IMR-90 (cell line): ENCODE measurements around the gene PHF20. TPM values are rescaled to one million over a fixed set of nuclear protein-coding genes. Genes with fewer than 3 reads are reported as not detected.
A peak's percentile ranks its signal among the peaks of the same experiment; 100 is the strongest.

Experiments used
- ATAC-seq: fragments of 200-7000 bp; cut with Tn5 transposase; 2 replicates; pipeline ENCODE4 v1.9.1; 2020; ENCODE audit warnings: low read depth, mild to moderate bottlenecking, moderate library complexity
- BruUV-seq: library from RNA; stranded (reverse); fragments of 400-500 nt; replicated peaks from 2 replicates; lab custom pipeline; 2021; lab: Mats Ljungman, UMichigan
- CTCF ChIA-PET: fragments of 300-600 bp; formaldehyde crosslinking; extraction: SDS; loops from one replicate; lab custom pipeline; 2021; ENCODE audit warnings: antibody characterized with exemption; lab: Yijun Ruan, JAX
- POLR2A ChIA-PET: fragments of 300-600 bp; sonication (Branson Sonifier 250); formaldehyde crosslinking; loops from one replicate; lab custom pipeline; 2022; ENCODE audit warnings: antibody characterized with exemption; ENCODE audit not compliant: unreplicated experiment; lab: Charles Lee
- DNase-seq: peaks from one replicate; pipeline ENCODE4 v3.0.0; 2013
- H2AFZ ChIP-seq: replicated peaks from 2 replicates; pipeline ENCODE3; 2013; ENCODE audit warnings: low read length, mild to moderate bottlenecking; ENCODE audit not compliant: poor library complexity
- H2AK5ac ChIP-seq: 2 replicates; pipeline ENCODE4 v1.6.1; 2013; ENCODE audit warnings: low read depth, low read length, inconsistent platforms
- H2AK9ac ChIP-seq: replicated peaks from 2 replicates; pipeline ENCODE3; 2013; ENCODE audit warnings: mild to moderate bottlenecking, low read depth, low read length, moderate library complexity; ENCODE audit not compliant: poor library complexity
- H2BK120ac ChIP-seq: 2 replicates; pipeline ENCODE4 v1.6.1; 2013; ENCODE audit warnings: low read depth, low read length, inconsistent platforms
- H2BK15ac ChIP-seq: 3 replicates; pipeline ENCODE4 v1.6.1; 2013; ENCODE audit warnings: low read depth, low read length, inconsistent platforms
- H2BK20ac ChIP-seq: 2 replicates; pipeline ENCODE4 v1.6.1; 2013; ENCODE audit warnings: low read depth, mild to moderate bottlenecking, inconsistent platforms, low read length, moderate library complexity
- H2BK5ac ChIP-seq: 2 replicates; pipeline ENCODE4 v1.6.1; 2013; ENCODE audit warnings: mild to moderate bottlenecking, low read depth, low read length, inconsistent platforms; ENCODE audit not compliant: poor library complexity, severe bottlenecking
- H3K14ac ChIP-seq: replicated peaks from 2 replicates; pipeline ENCODE4 v1.6.1; 2013; ENCODE audit warnings: low read depth, low read length, inconsistent platforms
- H3K18ac ChIP-seq: 2 replicates; pipeline ENCODE4 v1.6.1; 2013; ENCODE audit warnings: low read depth, low read length, control low read depth
- H3K23ac ChIP-seq: 2 replicates; pipeline ENCODE4 v1.6.1; 2013; ENCODE audit warnings: low read depth, low read length, inconsistent platforms
- H3K27ac ChIP-seq: 2 replicates; pipeline ENCODE4 v1.5.1; 2013; ENCODE audit warnings: mild to moderate bottlenecking, control low read depth, low read length; ENCODE audit not compliant: insufficient read depth
- H3K27me3 ChIP-seq: 2 replicates; pipeline ENCODE4 v1.6.1; 2013; ENCODE audit warnings: low read length; ENCODE audit not compliant: control insufficient read depth, insufficient read depth
- H3K36me3 ChIP-seq: 2 replicates; pipeline ENCODE4 v1.6.1; 2013; ENCODE audit warnings: low read length, mixed read lengths; ENCODE audit not compliant: control insufficient read depth, insufficient read depth
- H3K4ac ChIP-seq: 2 replicates; pipeline ENCODE4 v1.6.1; 2013; ENCODE audit warnings: low read depth, low read length, inconsistent platforms
- H3K4me1 ChIP-seq: 2 replicates; pipeline ENCODE4 v1.6.1; 2013; ENCODE audit warnings: low read length, mixed read lengths; ENCODE audit not compliant: control insufficient read depth, insufficient read depth
- H3K4me2 ChIP-seq: 2 replicates; pipeline ENCODE4 v1.6.1; 2013; ENCODE audit warnings: low read depth, mild to moderate bottlenecking, control low read depth, low read length, moderate library complexity
- H3K4me3 ChIP-seq: 2 replicates; pipeline ENCODE4 v1.5.1; 2013; ENCODE audit warnings: low read depth, mild to moderate bottlenecking, control low read depth, low read length, moderate library complexity; ENCODE audit not compliant: insufficient read depth
- H3K56ac ChIP-seq: 2 replicates; pipeline ENCODE4 v1.6.1; 2013; ENCODE audit warnings: low read length, inconsistent platforms; ENCODE audit not compliant: insufficient read depth; ENCODE audit errors: extremely low read depth
- H3K79me1 ChIP-seq, 2 experiments: 2 replicates each; pipeline ENCODE4 v1.6.1; 2013; ENCODE audit warnings: low read length in 2 of 2, inconsistent platforms in 1 of 2, low read depth in 1 of 2
- H3K9ac ChIP-seq: 2 replicates; pipeline ENCODE4 v1.6.1; 2013; ENCODE audit warnings: low read depth, low read length, control low read depth
- H3K9me1 ChIP-seq: 2 replicates; pipeline ENCODE4 v1.6.1; 2013; ENCODE audit warnings: low read length, inconsistent platforms; ENCODE audit not compliant: insufficient read depth
- H3K9me3 ChIP-seq: 2 replicates; pipeline ENCODE4 v1.6.1; 2013; ENCODE audit warnings: low read length; ENCODE audit not compliant: control insufficient read depth, insufficient read depth
- H4K20me1 ChIP-seq: 2 replicates; pipeline ENCODE4 v1.6.1; 2013; ENCODE audit warnings: low read length, inconsistent platforms; ENCODE audit not compliant: insufficient read depth
- H4K5ac ChIP-seq: 2 replicates; pipeline ENCODE4 v1.6.1; 2013; ENCODE audit warnings: mild to moderate bottlenecking, low read depth, low read length, control low read depth
- H4K8ac ChIP-seq, 2 experiments: 2 replicates each; pipeline ENCODE4 v1.6.1; 2013; ENCODE audit warnings: low read depth in 2 of 2, low read length in 2 of 2, control low read depth in 1 of 2, inconsistent platforms in 1 of 2
- H4K91ac ChIP-seq: 2 replicates; pipeline ENCODE4 v1.6.1; 2013; ENCODE audit warnings: low read depth, low read length, inconsistent platforms; ENCODE audit not compliant: insufficient read depth
- BHLHE40 ChIP-seq: fragments of 150-350 bp; IDR thresholded peaks from 2 replicates; pipeline ENCODE4 v1.6.1; 2016; ENCODE audit warnings: mild to moderate bottlenecking, low read depth, low read length
- CEBPB ChIP-seq: IDR thresholded peaks from 2 replicates; pipeline ENCODE4 v1.6.1; 2012; ENCODE audit warnings: low read depth, low read length, improper control_type of control experiment
- CHD1 ChIP-seq: IDR thresholded peaks from 2 replicates; pipeline ENCODE4 v1.6.1; 2012; ENCODE audit warnings: low read depth, low read length, improper control_type of control experiment
- FOS ChIP-seq: fragments of 150-350 bp; IDR thresholded peaks from 2 replicates; pipeline ENCODE4 v1.6.1; 2016; ENCODE audit warnings: low read depth, low read length
- MAFK ChIP-seq: IDR thresholded peaks from 2 replicates; pipeline ENCODE4 v1.6.1; 2012; ENCODE audit warnings: low read depth, low read length, improper control_type of control experiment
- MAZ ChIP-seq: IDR thresholded peaks from 2 replicates; pipeline ENCODE4 v1.6.1; 2012; ENCODE audit warnings: low read depth, mild to moderate bottlenecking, low read length, improper control_type of control experiment, moderate library complexity, borderline replicate concordance
- MXI1 ChIP-seq: IDR thresholded peaks from 2 replicates; pipeline ENCODE4 v1.6.1; 2012; ENCODE audit warnings: low read depth, mild to moderate bottlenecking, low read length, moderate library complexity, borderline replicate concordance
- NFE2L2 ChIP-seq: fragments of 150-350 bp; IDR thresholded peaks from 2 replicates; pipeline ENCODE4 v1.6.1; 2016; ENCODE audit warnings: low read depth, mild to moderate bottlenecking, low read length
- RAD21 ChIP-seq: IDR thresholded peaks from 2 replicates; pipeline ENCODE4 v1.6.1; 2012; ENCODE audit warnings: low read length, improper control_type of control experiment
- RCOR1 ChIP-seq: IDR thresholded peaks from 2 replicates; pipeline ENCODE4 v1.6.1; 2012; ENCODE audit warnings: mild to moderate bottlenecking, low read length, improper control_type of control experiment; ENCODE audit not compliant: insufficient replicate concordance
- RFX5 ChIP-seq: IDR thresholded peaks from 2 replicates; pipeline ENCODE4 v1.8.0; 2012; ENCODE audit warnings: low read depth, mild to moderate bottlenecking, low read length, moderate library complexity
- SMC3 ChIP-seq: fragments of 150-350 bp; IDR thresholded peaks from 2 replicates; pipeline ENCODE4 v1.6.1; 2016; ENCODE audit warnings: low read depth, mild to moderate bottlenecking, antibody characterized with exemption, low read length, moderate library complexity
- WGBS, 2 experiments: methylation state at CpG; one replicate each; pipeline versions ENCODE4 v1.1.5 to v1.1.7; 2013; ENCODE audit warnings: missing lambda C conversion rate in 2 of 2; ENCODE audit not compliant: insufficient read length in 1 of 2; ENCODE audit errors: extremely low coverage in 2 of 2; 5-methylcytosine and 5-hydroxymethylcytosine counted together
- dilution Hi-C: fragments of 300-500 bp; cut with HindIII; formaldehyde crosslinking; loops from one replicate; pipeline ENCODE4 v1.14.3; 2018; ENCODE audit warnings: low sequenced_read_pairs; ENCODE audit not compliant: unreplicated experiment
- in situ Hi-C: fragments of 300-500 bp; cut with MboI; formaldehyde crosslinking; loops from 3 replicates; pipeline ENCODE4 v1.14.3; 2019; ENCODE audit warnings: low sequenced_read_pairs, inconsistent platforms, mixed read lengths
- intact Hi-C: fragments of 100-400 bp; cut with micrococcal nuclease; formaldehyde crosslinking; loops from 2 replicates; pipeline ENCODE4 v1.10.0; 2022
- polyA plus RNA-seq, 3 experiments: library from polyadenylated mRNA; depleted of rRNA; stranded (reverse); fragments of >200 nt; gene quantifications; 2 replicates each; pipeline ENCODE4 v1.2.3, GENCODE V29; 2012; ENCODE audit warnings: low replicate concordance in 1 of 3
- total RNA-seq: library from RNA; depleted of rRNA; stranded (reverse); fragments of >200 nt; gene quantifications from 2 replicates; pipeline ENCODE4 v1.2.3, GENCODE V29; 2012
- TF ChIP-seq, protein P1 (sequence below): fragments of 150-350 bp; IDR thresholded peaks from 2 replicates; pipeline ENCODE4 v1.6.1; 2016; ENCODE audit warnings: low read depth, mild to moderate bottlenecking, low read length, moderate library complexity, borderline replicate concordance
- TF ChIP-seq, protein P2 (sequence below): conservative IDR thresholded peaks from 2 replicates; pipeline ENCODE4 v1.5.1; 2012; ENCODE audit warnings: mild to moderate bottlenecking, low read depth, low read length, improper control_type of control experiment
- TF ChIP-seq, protein P3 (sequence below): fragments of 150-350 bp; IDR thresholded peaks from 2 replicates; pipeline ENCODE4 v1.6.1; 2017; ENCODE audit warnings: mild to moderate bottlenecking, antibody characterized with exemption, low read length, low read depth

PHF20 gene
- total and polyA plus RNA-seq, 2 of the 4 experiments (the other 2 are of a cell fraction) = 22.0 to 22.5 TPM

DNA sequence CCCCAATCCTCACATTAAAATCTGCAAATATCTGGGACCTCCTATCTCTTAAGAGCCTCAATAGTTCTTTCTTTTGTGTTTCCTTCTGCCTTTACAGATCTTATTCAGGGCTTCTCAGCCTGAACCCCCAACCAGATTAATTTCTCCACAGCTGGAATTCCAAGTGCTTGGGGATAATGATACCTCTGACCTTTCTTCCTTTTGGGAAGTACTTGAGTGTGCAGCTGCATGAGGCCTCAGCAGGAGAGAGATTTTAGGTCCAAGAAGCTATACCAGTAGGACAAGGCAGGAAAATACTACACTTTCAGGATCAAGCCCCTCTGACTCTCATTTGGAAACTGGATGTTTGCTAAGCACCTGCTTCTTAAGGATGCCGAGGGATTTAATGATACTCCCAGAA lies 2.6 kb downstream of the PHF20 start:
- peaks cover 3% of the 10 kb centered on the region; the same call in 1 of the 2 replicates for H3K36me3 ChIP-seq
- no peak overlapping the region for H2BK120ac ChIP-seq
- intact Hi-C loops (no loop called here), in situ Hi-C loops (loop anchor here (25.0 kb wide), 1 partner anchor 363 kb away; no protein-coding TSS in a partner anchor), dilution Hi-C loops (no loop called here)
- H2AFZ ChIP-seq = no peak overlapping the region
- no peak overlapping the region for H3K4me3 ChIP-seq
- ChIA-PET CTCF (no interaction called here), POLR2A (no interaction called here)
- H2BK15ac ChIP-seq = no peak overlapping the region
- peak overlapping the region; percentile 67; the same call in 1 of the 2 replicates for H3K23ac ChIP-seq
- H3K4ac ChIP-seq = no peak overlapping the region
- no peak overlapping the region for H2BK5ac ChIP-seq
- H3K9me3 ChIP-seq = no peaks in the 10 kb centered on the region
- H3K9ac ChIP-seq = no peak overlapping the region
- no peak overlapping the region for H3K4me2 ChIP-seq
- no peak overlapping the region for H2AK5ac ChIP-seq
- H4K8ac ChIP-seq = no peak overlapping the region
- H3K79me1 ChIP-seq = peaks cover 46 to 73% of the 10 kb centered on the region in 2 experiments
- H3K27ac ChIP-seq = no peak overlapping the region
- H2BK20ac ChIP-seq = no peak overlapping the region
- TF ChIP-seq RAD21 (no peak), CHD1 (no peak), RFX5 (no peak), NFE2L2 (no peak), CEBPB (no peak), RCOR1 (no peak), MAFK (no peak), FOS (no peak), BHLHE40 (no peak), SMC3 (no peak), MAZ (no peak), MXI1 (no peak)
- TF ChIP-seq, protein P1, sequence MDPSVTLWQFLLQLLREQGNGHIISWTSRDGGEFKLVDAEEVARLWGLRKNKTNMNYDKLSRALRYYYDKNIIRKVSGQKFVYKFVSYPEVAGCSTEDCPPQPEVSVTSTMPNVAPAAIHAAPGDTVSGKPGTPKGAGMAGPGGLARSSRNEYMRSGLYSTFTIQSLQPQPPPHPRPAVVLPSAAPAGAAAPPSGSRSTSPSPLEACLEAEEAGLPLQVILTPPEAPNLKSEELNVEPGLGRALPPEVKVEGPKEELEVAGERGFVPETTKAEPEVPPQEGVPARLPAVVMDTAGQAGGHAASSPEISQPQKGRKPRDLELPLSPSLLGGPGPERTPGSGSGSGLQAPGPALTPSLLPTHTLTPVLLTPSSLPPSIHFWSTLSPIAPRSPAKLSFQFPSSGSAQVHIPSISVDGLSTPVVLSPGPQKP = no peak
- TF ChIP-seq, protein P2, sequence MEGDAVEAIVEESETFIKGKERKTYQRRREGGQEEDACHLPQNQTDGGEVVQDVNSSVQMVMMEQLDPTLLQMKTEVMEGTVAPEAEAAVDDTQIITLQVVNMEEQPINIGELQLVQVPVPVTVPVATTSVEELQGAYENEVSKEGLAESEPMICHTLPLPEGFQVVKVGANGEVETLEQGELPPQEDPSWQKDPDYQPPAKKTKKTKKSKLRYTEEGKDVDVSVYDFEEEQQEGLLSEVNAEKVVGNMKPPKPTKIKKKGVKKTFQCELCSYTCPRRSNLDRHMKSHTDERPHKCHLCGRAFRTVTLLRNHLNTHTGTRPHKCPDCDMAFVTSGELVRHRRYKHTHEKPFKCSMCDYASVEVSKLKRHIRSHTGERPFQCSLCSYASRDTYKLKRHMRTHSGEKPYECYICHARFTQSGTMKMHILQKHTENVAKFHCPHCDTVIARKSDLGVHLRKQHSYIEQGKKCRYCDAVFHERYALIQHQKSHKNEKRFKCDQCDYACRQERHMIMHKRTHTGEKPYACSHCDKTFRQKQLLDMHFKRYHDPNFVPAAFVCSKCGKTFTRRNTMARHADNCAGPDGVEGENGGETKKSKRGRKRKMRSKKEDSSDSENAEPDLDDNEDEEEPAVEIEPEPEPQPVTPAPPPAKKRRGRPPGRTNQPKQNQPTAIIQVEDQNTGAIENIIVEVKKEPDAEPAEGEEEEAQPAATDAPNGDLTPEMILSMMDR = no peak
- TF ChIP-seq, protein P3, sequence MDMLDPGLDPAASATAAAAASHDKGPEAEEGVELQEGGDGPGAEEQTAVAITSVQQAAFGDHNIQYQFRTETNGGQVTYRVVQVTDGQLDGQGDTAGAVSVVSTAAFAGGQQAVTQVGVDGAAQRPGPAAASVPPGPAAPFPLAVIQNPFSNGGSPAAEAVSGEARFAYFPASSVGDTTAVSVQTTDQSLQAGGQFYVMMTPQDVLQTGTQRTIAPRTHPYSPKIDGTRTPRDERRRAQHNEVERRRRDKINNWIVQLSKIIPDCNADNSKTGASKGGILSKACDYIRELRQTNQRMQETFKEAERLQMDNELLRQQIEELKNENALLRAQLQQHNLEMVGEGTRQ = no peak
- no peak overlapping the region for H3K14ac ChIP-seq
- no peak for ATAC-seq
- H4K91ac ChIP-seq = no peak overlapping the region
- DNase-seq = no peak
- no peak overlapping the region for H4K5ac ChIP-seq
- no peaks in the 10 kb centered on the region for H3K27me3 ChIP-seq
- no peak overlapping the region for H2AK9ac ChIP-seq
- BruUV-seq = no TSS peak
- WGBS, 2 experiments = no CpG with 5 or more reads among the region's 1 CpG
- H3K18ac ChIP-seq = no peak overlapping the region
- peaks cover 17% of the 10 kb centered on the region for H3K9me1 ChIP-seq
- H4K20me1 ChIP-seq = peaks cover 23% of the 10 kb centered on the region; the same call in 1 of the 2 replicates
- peaks cover 16% of the 10 kb centered on the region for H3K4me1 ChIP-seq
- H3K56ac ChIP-seq = no peak overlapping the region
